Left hindlimb (tissue), 1 donor: Measurements from ENCODE around the gene MAPK9.
"Not testable (repeated sequence)": the region's sequence is repeated elsewhere in the genome, so short reads cannot be mapped to it uniquely, and the experiment has no call there.

Experiments
- DNase-seq: peaks from one replicate; pipeline ENCODE4 v3.0.0-alpha.2; 2018

Gene MAPK9

DNA sequence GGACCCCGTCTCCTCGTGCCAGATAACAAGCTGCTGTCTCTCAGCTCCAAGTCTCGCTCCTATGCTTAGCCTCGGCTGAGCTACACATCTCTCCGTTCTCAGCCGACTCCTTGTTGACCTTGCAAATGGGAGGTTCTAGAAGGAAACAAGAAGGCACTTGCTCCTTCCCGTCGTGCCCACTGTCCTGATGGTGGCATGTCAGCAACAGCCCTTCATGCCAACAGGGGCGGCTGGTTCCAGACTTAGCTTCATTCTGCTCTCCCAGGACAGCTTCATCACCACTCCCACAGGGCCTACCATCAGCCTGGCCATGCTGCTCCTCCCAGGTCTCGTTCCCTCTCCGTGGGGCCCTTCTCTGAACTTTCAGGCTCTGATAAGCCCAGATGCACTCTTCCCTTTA, 69.8 kb downstream of the MAPK9 start:
- DNase-seq = no peak

DNA sequence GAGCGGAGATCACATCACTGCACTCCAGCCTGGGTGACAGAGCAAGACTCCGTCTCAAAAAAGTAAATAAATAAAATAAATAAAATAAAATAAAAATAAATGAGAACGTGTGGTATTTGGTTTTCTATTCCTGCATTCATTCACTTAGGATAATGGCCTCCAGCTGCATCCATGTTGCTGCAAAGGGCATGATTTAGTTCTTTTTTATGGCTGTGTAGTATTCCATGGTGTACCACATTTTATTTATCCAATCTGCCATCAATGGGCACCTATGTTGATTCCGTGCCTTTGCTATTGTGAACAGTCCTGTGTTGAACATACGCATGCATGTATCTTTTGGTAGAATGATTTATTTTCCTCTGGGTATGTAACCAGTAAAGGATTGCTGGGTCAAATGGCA, 74.1 kb downstream of the MAPK9 start:
- no peak for DNase-seq

DNA sequence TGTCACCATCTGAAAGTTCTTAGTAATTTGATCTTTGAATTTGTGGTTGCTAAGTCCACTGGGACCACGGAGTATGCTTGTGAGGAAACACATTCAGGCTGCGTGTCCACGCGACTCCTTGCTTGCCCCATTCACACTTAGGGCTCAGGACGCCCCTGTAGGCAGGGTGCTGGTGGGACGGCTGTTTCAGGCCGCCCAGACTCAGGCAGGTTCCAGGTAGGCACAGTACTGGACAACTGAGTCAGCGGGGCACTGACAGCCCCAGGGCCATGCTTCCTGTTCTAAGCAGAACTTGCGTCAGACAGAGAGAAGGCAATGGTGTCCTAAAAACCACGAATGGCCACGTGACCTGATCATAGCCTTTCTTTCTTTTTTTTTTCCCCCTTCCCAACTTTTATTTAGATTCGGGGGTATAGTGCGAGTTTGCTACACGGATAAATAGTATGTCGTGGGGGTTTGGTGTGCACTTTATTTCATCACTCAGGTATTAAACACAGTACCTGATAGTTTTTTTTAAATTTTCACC, 75.2 kb downstream of the MAPK9 start:
- DNase-seq = no peak

DNA sequence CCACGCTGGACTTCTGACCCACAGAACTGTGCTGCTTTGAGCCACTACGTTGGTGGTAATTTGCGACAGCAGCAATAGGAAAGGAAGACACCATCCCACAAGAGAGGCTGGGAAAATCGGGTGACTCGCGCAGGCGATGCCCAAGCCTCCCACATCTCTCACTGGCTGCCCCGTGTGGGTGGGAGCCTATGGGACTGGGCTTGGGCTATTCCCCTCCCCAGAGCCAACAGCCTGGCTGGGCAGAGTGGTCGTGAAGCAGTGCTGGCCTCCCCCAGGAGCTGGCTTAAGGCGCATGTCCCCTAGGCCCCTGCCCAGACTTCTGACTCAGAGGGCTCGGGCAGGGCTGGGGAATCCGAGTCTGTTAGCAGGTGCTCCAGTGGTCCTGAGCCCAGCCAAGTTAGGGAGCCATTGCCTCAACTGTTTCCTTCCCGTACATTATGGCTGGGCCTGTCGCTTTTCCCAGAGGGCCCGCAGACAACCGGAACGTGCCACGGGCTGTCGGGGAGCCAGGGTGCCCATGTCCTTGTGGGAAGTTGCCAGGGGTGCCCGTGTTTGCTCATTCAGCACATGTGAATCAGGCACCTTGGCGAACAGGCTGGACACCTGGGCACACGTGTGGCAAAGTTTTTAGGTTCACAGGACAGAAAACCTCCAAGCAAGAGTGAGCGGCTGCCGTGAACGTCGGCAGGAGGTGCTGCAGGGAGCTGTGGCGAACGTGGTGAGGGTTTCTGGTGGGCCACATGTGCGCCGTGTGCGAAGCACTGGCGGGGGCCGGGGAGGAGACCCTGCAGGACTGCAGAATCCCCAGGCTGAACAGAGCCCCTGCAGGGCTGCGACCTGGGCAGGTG, 75.9 kb downstream of the MAPK9 start:
- DNase-seq = no peak

DNA sequence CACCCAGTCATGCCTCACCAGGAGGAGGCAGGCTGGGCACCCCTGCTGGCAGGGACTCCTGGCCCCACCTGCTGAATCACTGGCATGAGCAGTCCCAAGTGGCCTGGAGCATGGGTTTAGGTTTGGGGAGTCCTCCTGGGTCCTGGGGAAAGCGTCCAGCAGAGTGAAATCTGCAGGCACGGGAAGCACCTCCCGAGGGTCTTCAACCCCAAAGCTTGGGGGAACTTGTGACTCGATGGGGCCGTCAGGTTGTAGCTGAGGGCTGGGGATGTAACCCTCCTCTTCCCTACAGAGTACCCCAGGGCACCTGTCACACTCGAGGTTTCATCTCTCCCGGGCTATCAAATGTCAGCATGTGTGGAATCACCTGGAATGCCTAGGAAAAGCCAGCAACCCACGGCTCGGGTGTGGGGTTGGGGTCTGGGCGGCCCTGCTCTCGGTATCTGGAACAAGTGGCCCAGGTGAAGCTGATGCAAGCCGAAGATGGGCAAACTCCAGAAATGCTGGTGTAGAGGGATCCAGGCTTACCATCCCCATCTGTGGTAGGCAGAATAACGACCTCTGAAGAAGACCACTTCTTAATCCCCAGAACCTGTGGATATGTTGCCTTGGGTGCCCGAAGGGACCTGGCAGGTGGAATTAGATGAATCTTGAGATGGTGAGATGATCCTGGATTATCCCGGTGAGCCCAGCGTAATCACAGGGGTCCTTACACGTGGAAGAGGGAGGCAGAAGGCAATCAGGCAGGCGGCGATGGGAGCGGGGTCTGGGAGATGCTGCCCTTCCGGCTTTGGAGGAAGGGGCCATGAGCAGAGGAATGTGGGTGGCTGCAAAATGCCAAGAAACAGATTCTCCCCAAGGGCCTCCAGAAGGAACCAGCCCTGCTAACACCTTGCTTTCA, 76.8 kb downstream of the MAPK9 start:
- DNase-seq = no peak

DNA sequence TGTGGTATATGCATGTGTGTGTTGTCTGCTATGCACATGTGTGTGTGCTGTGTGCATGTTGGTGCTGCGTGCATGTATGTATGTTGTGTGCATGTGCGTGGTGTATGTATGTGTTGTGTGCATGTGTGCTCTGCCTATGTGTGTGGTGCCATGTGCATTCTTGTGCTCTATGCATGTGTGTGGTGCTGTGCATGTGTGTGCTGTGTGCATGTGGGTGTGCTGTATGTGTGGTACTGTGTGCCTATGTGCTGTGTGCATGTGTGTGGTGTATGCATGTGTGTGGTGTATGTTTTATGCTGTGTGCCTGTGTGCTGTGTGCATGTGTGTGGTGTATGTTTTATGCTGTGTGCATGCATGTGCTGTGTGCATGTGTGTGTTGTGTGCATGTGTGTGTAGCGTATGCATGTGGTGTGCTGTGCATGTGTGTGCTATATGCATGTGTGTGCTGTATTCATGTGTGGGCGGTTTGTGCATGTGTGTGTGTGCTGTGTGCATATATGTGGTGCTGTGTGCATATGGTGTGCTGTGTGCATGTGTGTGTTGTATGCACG, 78.2 kb downstream of the MAPK9 start:
- DNase-seq = no peak

DNA sequence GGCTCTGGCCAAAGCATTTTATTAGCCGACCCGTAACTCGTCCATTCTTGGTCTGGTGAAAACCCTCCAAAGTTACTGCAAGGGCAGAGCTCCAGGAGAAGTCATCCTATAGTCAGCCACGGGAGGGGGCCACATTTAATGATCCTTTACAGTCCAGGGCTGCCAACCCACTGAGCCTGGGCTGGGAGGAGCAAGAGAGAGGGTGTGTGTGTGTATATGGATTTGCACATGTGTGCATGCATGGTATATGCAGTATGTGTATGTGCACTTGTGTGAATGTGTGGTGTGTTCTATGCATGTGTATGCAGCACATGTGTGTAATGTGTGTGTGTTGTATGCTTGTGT, 78.7 kb downstream of the MAPK9 start:
- DNase-seq = no peak

DNA sequence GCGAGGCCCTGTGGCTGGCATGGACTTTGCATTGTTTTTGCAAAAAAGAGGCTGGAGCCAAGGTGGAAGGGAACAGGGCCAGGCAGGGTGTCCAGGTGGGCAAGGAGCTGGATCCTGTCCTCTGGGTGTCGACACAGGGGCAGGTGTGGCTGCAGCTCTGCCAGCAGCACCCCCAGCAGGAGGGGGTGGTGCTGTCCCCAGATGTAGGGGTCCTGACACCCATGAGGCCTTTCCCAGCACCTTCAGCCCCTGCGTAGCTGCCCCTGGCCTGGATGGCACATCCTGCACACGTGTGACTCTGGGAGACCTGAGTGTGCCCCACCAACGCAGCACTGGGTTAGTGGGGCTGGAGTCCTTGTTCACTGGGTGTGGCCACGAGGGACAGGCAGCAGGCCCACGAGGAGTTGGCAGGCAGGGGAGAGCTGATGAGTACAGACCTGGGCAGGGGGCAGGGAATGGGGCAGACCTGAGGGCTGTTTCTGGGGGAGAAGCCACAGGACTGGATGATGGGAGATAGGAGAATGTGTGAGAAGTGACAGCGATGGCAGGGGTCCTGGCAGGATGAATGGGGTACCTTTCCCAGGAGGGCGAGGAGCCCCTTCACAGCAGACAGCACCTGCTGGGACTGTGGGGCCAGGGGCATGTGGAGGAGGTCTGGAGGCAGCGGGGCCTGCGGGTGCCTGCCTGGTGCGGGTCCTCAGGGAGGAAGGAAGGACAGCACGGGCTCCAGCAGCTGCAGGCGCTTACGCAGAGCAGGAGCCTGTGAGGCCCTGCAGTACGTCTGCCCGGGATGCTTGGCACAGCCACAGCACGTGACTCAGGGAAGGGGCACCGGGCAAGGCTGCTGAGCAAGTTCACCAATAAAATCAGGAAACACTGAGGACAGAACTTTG, 79.3 kb downstream of the MAPK9 start:
- no peak for DNase-seq

DNA sequence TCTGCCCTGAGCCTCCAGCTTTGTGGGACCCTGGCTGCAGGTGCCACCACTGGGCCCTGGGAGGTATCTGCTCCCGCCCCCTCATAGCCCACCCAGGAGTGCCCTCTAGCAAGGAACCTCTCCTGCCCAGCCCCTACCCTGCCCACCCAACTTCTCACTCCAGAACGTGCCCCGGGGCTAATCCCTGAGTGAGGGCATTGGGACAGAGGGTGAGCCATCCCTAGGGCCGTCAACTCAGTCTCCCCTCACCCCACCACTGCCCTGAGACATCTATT, 80.2 kb downstream of the MAPK9 start:
- no peak for DNase-seq

DNA sequence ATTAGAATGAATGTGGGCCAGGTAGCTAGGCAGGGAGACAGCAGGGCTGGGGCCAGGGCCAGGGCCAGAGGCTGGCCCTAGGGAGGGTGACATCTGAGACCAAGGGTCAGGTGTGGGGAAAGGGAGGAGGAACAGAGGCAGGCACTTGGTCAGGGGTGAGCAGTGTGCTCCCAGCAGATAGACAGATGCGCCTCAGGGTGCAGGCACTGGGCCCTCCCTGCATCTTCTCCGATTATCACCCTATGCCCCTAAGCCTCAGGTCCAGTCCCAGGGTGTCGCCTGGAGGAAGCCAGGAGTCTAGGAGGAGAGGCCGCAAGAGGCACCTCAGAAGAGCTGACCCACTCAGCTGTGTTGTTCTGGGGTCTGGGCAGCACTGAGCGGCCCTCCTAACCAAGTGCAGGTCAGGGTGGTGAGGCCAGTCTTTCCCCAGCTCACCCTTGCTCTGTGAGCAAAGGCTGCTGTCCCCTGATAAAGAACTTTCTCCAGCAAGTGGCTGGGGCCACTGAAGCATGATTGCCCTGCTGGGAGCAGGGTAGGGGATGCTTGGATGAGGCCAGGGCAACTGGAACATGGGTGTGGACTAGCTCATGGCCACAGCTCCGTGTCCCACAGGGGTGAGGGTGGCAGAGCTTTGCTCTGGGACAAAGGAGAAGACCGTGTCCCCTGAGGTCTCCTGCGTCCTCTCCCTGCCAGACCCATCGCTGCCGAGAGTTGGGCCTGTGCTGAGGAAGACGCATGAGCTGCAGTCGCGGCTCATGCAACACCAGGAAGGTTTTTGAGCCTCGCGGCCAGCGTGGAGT, 80.7 kb downstream of the MAPK9 start:
- no peak for DNase-seq

DNA sequence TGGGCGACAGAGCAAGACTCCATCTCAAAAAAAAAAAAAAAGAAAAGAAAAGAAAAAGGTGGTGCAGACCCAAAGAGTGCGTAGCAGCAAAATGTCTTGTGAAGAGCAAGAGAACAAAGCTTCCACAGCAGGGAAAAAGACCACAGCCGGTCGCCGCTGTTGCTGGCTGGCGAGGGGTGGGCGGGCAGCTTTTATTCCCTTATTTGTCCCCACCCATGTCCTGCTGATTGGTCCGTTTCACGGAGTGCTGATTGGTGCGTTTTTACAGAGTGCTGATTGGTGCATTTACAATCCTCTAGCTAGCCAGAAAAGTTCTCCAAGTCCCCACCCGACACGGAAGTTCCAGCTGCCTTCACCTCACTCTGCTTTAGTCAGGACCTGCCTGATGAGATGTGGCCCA, 81.8 kb downstream of the MAPK9 start:
- DNase-seq = not testable (repeated sequence)

DNA sequence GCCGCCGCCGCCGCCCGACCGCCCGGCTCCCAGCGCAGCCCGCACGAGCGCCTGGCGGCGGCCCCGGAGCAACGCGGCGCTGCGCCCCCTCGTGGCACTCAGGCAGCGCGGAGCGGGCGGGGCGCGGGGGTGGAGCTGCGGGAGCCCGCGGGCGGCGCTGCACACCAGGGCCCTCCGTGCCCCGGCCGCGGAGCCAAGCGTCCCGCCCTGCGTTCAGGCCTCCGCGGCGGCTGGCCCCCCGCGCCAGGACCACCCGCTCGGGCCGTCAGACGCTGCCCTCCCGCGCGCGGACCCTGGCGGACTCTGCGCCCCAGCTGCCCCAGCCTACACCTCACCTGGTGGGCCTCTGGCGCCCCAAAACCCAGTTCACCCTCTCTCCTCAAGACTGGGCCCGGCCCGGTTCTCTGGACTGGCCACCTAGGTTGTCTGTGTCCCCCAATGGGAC, 82.7 kb downstream of the MAPK9 start, which contains the start of gene RASGEF1C:
Gene RASGEF1C, minus strand, starts transcription at position 75 of the 445 bp plus-strand sequence. CDS start 71,159 bp downstream, outside the sequence.
- peak; percentile 70 for DNase-seq

DNA sequence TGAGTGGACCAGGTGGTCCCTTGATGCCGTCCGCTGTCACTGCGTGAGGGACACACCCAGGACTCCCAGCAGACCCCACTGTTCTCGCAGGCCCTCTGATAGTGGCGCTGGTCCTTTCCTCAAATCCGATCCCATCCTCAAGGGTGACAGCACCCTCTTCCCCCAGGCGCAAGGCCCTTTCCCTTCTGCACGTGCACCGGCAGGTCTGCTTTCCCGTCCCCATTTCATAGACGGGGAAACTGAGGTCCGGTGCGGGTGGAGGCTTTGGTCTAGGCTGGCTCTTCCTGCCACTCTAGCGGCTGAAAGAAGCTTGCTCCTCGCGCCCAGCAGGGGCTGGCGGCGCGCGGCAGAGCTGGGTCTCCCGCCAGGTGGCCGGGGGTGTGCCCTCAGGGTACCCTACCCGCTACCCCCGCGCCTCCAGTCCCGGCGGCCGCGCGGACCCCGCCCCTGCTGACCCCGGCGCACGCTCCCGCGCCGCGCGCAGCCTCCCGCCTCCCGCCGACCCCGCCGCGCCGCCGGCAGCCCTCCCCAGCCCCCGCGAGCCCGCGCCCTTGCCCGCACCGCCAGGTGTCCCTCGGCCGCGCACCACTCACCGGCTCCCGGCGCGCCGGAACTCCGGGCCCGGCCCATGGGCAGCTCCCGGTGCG, 83.3 kb downstream of the MAPK9 start:
- DNase-seq = no peak

DNA sequence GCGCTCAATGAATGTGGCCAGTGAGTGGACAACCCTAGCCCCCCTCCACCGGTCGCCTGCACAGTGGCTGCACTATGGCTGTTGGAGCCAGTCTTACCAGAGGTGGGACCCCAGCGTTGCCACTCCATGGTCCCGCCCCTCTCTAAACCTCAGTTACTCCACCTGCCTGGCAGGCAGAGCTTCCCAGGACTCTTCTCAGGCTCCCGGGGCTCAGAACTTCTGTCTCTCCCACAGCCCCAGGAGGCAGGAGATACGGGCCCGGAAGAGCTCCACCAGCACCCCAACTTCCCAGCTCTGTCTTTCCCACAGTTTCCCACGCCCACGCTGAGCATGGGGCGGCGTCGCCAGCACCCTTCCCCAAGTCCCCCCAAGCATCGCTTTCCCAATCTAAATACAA, 83.8 kb downstream of the MAPK9 start:
- DNase-seq = no peak

DNA sequence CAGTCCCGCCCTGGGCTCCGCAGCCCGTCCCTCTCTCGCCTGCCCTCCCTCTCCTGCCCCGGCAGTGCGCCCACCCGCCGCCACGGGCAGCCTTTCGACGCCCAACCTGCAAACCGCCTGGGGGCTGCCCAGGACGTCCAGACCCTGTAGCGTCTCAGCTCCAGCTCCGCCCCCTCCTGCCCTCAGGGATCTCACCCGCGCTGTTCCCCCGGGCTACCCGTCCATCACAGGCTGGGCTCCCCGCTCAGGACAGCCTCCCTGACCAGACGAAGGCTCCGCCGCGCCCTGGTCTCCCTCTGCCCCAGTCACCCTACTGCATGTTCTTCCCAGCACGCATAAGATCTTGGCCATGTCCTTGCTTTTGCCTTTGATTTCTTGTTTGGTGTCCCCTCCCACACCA, 84.3 kb downstream of the MAPK9 start:
- no peak for DNase-seq

DNA sequence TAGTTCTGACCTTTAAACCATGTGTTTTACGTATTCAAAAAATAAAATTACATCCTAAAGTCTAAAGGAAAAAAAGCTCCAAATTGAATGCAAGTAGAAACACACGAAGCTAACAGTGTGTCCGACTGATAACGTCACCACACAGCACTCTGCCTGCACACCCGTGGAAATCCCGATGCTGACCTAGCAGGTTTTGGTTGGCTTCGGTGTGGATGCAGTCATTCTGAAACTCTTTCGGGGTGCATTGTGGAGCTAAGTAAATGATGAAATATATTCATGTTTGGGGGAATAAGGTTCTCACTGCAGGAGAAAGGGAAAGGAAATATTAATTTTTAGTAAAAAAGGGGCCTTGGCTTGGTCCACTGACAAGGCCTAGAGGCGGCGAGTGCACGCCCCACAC, 84.9 kb downstream of the MAPK9 start:
- DNase-seq = no peak

DNA sequence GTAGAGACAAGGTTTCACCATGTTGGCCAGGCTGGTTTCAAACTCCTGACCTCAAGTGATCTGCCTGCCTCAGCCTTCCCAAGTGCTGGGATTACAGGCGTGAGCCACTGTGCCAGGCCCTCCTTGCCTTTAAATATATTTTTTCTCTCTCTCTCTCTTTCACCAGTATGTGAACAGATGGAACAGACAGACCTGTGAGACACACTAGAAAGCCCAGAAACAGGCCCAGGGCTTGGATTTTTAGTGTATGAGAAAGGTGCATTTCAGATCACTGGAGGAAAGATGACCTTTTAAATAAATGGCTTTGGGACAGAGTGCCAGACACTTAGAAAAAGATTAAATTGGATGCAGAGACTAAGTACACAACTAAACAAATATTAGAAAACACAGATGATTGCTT, 86.0 kb downstream of the MAPK9 start:
- no peak for DNase-seq

DNA sequence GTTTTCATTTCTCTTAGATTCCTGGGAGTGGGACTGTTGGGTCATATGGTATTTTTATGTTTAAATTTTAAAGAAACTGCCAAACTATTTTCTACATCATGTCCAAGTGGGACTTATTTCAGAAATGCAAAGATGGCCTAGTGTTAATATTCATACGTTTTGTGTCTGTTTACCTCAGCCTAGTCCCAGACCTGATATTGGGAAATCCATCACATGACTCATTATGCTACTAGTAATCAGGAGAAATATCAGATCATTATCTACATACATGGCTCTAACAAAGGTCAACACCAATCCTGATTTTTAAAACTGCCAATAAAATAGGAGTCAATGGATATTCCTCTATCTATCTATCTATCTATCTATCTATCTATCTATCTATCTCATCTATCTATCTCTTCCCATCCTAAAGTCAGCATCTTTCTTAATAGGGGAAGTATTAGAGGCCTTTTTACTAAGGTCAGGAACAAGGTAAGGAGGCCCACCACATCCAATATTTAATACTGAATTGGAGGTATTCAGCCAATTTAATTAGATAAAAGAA, 87.5 kb downstream of the MAPK9 start:
- no peak for DNase-seq

DNA sequence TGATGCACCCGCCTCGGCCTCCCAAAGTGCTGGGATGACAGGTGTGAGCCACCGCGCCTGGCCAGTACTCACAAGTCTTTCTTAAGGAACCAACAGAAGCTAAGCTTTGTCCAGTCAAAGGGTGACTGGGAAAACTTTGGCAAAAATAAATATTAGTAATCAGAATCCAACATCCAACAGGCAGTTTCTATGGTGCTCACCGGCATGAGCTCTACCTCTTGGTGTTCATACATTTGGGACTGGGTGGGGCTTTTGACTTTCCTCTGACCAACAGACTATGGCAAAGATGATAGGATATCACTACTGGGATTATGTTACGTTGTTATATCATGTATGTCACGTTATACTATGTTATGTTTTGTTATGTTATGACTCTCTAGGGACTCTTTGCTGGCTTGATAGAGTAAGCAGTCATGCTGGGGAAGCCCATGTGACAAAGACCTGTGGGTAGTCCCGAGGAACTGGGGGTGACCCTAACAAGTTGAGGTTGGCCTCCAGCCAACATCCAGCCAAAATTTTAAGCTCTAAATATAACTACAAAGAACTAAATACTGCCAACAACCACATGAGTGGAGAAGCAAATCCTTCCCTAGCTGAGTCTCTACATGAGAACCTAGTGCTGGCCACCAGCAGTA, 88.8 kb downstream of the MAPK9 start:
- DNase-seq = no peak
